Kidney (tissue), 14 donors: Measurements from ENCODE around the gene TXNRD1. TPM values are rescaled to one million over a fixed set of nuclear protein-coding genes. Genes with fewer than 3 reads are reported as not detected.

Experiments
- DNase-seq, 5 donors: peaks; one replicate each; pipeline ENCODE4 v3.0.0-alpha.2; 2013 to 2020
- FAIRE-seq: peaks from 2 replicates; lab custom pipeline; 2012; peaks lifted over from hg19 to GRCh38; lab: Jason Lieb, UNC
- H3K27ac ChIP-seq, 2 donors: one replicate each; pipeline ENCODE4 v1.7.0; 2013; ENCODE audit warnings: low read depth in 2 of 2, low read length in 2 of 2, inconsistent platforms in 1 of 2
- H3K27me3 ChIP-seq: one replicate; pipeline ENCODE4 v1.7.1; 2013; ENCODE audit warnings: low read length, inconsistent platforms; ENCODE audit not compliant: control insufficient read depth, insufficient read depth
- H3K36me3 ChIP-seq, 3 donors: one replicate each; pipeline versions ENCODE4 v1.7.0 to v1.7.1; 2013; ENCODE audit warnings: low read length in 3 of 3, control low read depth in 1 of 3, inconsistent platforms in 1 of 3; ENCODE audit not compliant: insufficient read depth in 3 of 3, control insufficient read depth in 2 of 3
- H3K4me1 ChIP-seq, 3 donors: one replicate each; pipeline versions ENCODE4 v1.7.0 to v1.7.1; 2013; ENCODE audit warnings: low read length in 3 of 3, inconsistent platforms in 1 of 3, low read depth in 1 of 3; ENCODE audit not compliant: control insufficient read depth in 2 of 3, insufficient read depth in 2 of 3
- H3K4me3 ChIP-seq, 3 donors: one replicate each; pipeline versions ENCODE4 v1.7.0 to v1.8.1; 2013; ENCODE audit warnings: low read length in 3 of 3, control low read depth in 1 of 3, inconsistent platforms in 1 of 3
- H3K9ac ChIP-seq, 3 donors: one replicate each; pipeline versions ENCODE4 v1.7.0 to v1.7.1; 2013; ENCODE audit warnings: low read length in 3 of 3, control low read depth in 1 of 3, inconsistent platforms in 1 of 3
- H3K9me3 ChIP-seq, 3 donors: one replicate each; pipeline versions ENCODE4 v1.7.0 to v1.7.1; 2013; ENCODE audit warnings: low read length in 3 of 3, control low read depth in 1 of 3, inconsistent platforms in 1 of 3; ENCODE audit not compliant: control insufficient read depth in 2 of 3, insufficient read depth in 1 of 3
- CTCF ChIP-seq: IDR thresholded peaks from 3 replicates; pipeline ENCODE4 v1.5.1; 2012; ENCODE audit warnings: mild to moderate bottlenecking, moderate library complexity, borderline replicate concordance; ENCODE audit not compliant: insufficient read depth; ENCODE audit errors: extremely low read depth
- intact Hi-C: fragments of 100-400 bp; cut with DNase I; formaldehyde crosslinking; loops from one replicate; pipeline ENCODE4 v1.11.1; 2022
- polyA plus RNA-seq: library from polyadenylated mRNA; stranded (reverse); fragments of 350-450 nt; fragmentation: Illumina TruSeq; extraction: RNeasy Lipid Tissue Mini Kit (QIAGEN cat#74804); gene quantifications from one replicate; pipeline ENCODE4 v1.2.3, GENCODE V29; 2014; ENCODE audit warnings: low read depth, low replicate concordance; ENCODE audit not compliant: insufficient read depth
- total RNA-seq: library from RNA; stranded (reverse); fragmentation: NEBNext Ultra II Directional; extraction: Animal tissue kit (Norgen Biotek cat#: 25700); gene quantifications from one replicate; pipeline ENCODE4 v1.2.1, GENCODE V29; 2021
- donor health status: control.
- donor health status: control.
- donor health status: control.
- donor health status: control.
- donor health status: control.
- donor health status: DM: yes; HTN: yes; CAD: no.
- donor health status: Normal renal cell carcinoma (clear cell type).

Gene TXNRD1
- total and polyA plus RNA-seq, 2 donors from 2014 or later: 45.0 to 73.2 TPM

- DNase-seq (no peak), FAIRE-seq (no peak)
- H3K9me3 ChIP-seq: no peaks in the 10 kb centered on the region
- H3K4me3 ChIP-seq: no peak overlapping the region
- no peaks in the 10 kb centered on the region for H3K4me1 ChIP-seq
- H3K27me3 ChIP-seq: no peaks in the 10 kb centered on the region
- intact Hi-C loops: no loop called here
- no peak overlapping the region for H3K27ac ChIP-seq
- H3K9ac ChIP-seq: no peak overlapping the region
- H3K36me3 ChIP-seq: peaks cover 13 to 35% (median 15%) of the 10 kb centered on the region in 3 donors
- no peak for TF ChIP-seq CTCF
These were observed 98.6 kb downstream of the TXNRD1 start for GRCh38 chr12:104314242-104314614.

- no peaks in the 10 kb centered on the region for H3K4me1 ChIP-seq
- H3K9ac ChIP-seq: no peak overlapping the region
- FAIRE-seq (no peak), DNase-seq (no peak)
- intact Hi-C loops: no loop called here
- no peak for TF ChIP-seq CTCF
- no peaks in the 10 kb centered on the region for H3K27me3 ChIP-seq
- no peak overlapping the region for H3K4me3 ChIP-seq
- H3K27ac ChIP-seq: no peak overlapping the region
- H3K9me3 ChIP-seq: no peaks in the 10 kb centered on the region
- H3K36me3 ChIP-seq: peaks cover 12 to 47% (median 15%) of the 10 kb centered on the region in 3 donors
These were observed 100.0 kb downstream of the TXNRD1 start for GRCh38 chr12:104315326-104316224.

GRCh38 chr12:104316936-104317335 is 101.4 kb downstream of the TXNRD1 start:
- Histone ChIP-seq H3K27ac (no peak overlapping the region), H3K4me1 (no peaks in the 10 kb centered on the region), H3K4me3 (no peak overlapping the region), H3K9ac (no peak overlapping the region), H3K9me3 (no peaks in the 10 kb centered on the region), H3K36me3 (peaks cover 13 to 52% (median 20%) of the 10 kb centered on the region in 3 donors), H3K27me3 (no peaks in the 10 kb centered on the region)
- intact Hi-C loops: no loop called here
- no peak for TF ChIP-seq CTCF
- DNase-seq (no peak), FAIRE-seq (no peak)
